Measurements from ENCODE around the gene EXOSC9. TPM values are rescaled to one million over a fixed set of nuclear protein-coding genes. Genes with fewer than 3 reads are reported as not detected.

The EXOSC9 gene
- total and polyA plus RNA-seq, 2 of the 8 experiments (the other 6 are each of a cell fraction or from before 2014, with no cell fraction given) = 33.2 to 54.9 TPM

DNA sequence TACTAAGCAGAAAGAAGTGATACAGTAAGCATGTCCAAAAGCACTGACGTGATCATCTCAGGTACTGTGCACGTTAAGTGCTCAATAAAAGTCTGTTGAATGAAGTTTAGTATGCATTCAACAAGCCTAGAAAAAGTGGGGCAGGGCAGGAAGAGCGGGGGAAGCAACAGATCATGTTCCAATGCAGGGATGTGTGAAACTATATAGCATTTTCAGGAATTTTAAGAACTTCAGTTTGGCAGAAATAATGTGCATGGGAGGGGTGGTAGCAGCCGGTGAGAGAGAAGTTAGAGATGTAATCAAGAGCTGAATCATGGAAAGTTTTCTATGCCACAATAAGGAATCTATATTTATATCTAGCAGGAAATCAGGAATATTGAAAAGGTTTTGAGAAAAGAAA, 41.7 kb downstream of the EXOSC9 start:
- H3K23ac ChIP-seq (ENCODE audit: insufficient read length) = no peak overlapping the region
- no peak overlapping the region for H3K4me3 ChIP-seq (ENCODE audit: extremely low read depth in 1 of 4, insufficient read depth in 2 of 4, low read depth in 3 of 4, low read length in 4 of 4)
- DNase-seq (ENCODE audit: low read depth in 1 of 2, low spot score in 2 of 2) (no peak), FAIRE-seq (no peak)
- H3K9ac ChIP-seq (replicated peaks in 1 of 4; ENCODE audit: extremely low read depth in 1 of 4, low read depth in 3 of 4, low read length in 3 of 4) = no peak overlapping the region
- H3K23me2 ChIP-seq (ENCODE audit: low read depth, low read length) = no peaks in the 10 kb centered on the region; the same call in 1 of the 2 replicates
- H2BK12ac ChIP-seq (ENCODE audit: low read depth, low read length) = no peak overlapping the region
- H3K4me2 ChIP-seq (ENCODE audit: insufficient read depth in 1 of 2, low read depth in 2 of 2, low read length in 2 of 2) = no peak overlapping the region
- no peak overlapping the region for H4K8ac ChIP-seq (ENCODE audit: extremely low read depth, insufficient read depth, low read length)
- no peak overlapping the region for H4K91ac ChIP-seq (replicated peaks; ENCODE audit: insufficient read length, low read length)
- ChIA-PET POLR2A (ENCODE audit: partially characterized antibody) (interaction anchor here (1.2 kb wide), 1 partner anchor 19 kb away, joined by 3 read pairs; the partner anchor contains the start of gene CCNA2), CTCF (ENCODE audit: partially characterized antibody) (no interaction called here)
- H2BK120ac ChIP-seq (replicated peaks; ENCODE audit: low read depth, low read length) = no peak overlapping the region
- peaks cover 0 to 11% (median 2%) of the 10 kb centered on the region in 4 experiments; a peak in 2 of 8 replicates for H3K36me3 ChIP-seq (ENCODE audit: control insufficient read depth in 2 of 4, insufficient read depth in 4 of 4, low read length in 3 of 4)
- no peak overlapping the region for H2BK20ac ChIP-seq (ENCODE audit: low read length)
- no peak overlapping the region for H4K5ac ChIP-seq (ENCODE audit: insufficient read length, low read depth, low read length)
- H4K20me1 ChIP-seq (replicated peaks in 1 of 2; ENCODE audit: control insufficient read depth in 1 of 2, insufficient read depth in 2 of 2, low read length in 2 of 2) = no peaks in the 10 kb centered on the region
- H3K4ac ChIP-seq (replicated peaks; ENCODE audit: insufficient read length, low read depth, low read length) = no peak overlapping the region
- H2BK15ac ChIP-seq (ENCODE audit: low read length) = no peak overlapping the region
- H3K27ac ChIP-seq (ENCODE audit: low read depth, low read length) = no peak overlapping the region
- H3K9me3 ChIP-seq (ENCODE audit: insufficient read depth in 2 of 2, low read depth in 1 of 2, low read length in 1 of 2) = no peaks in the 10 kb centered on the region
- no peak overlapping the region for H2BK5ac ChIP-seq (ENCODE audit: low read depth, low read length)
- no peak overlapping the region for H3K18ac ChIP-seq (ENCODE audit: extremely low read depth, low read length)
- H3K56ac ChIP-seq (replicated peaks; ENCODE audit: insufficient read length, low read depth, low read length) = no peak overlapping the region
- no peak overlapping the region for H2AFZ ChIP-seq (ENCODE audit: low read length)
- H3K27me3 ChIP-seq (replicated peaks in 1 of 4; ENCODE audit: control insufficient read depth in 3 of 4, extremely low read depth in 1 of 4, insufficient read depth in 3 of 4, low read length in 3 of 4) = no peaks in the 10 kb centered on the region
- no peaks in the 10 kb centered on the region for H3K79me2 ChIP-seq (ENCODE audit: control insufficient read depth in 1 of 2, insufficient read depth in 2 of 2, low read length in 2 of 2)
- H2AK5ac ChIP-seq (ENCODE audit: low read depth, low read length) = no peak overlapping the region
- H3K79me1 ChIP-seq (ENCODE audit: low read depth, low read length) = no peaks in the 10 kb centered on the region
- no peaks in the 10 kb centered on the region for H3K4me1 ChIP-seq (replicated peaks in 1 of 4; ENCODE audit: control insufficient read depth in 3 of 4, insufficient read depth in 4 of 4, low read length in 3 of 4)
- 86% methylated on average over 4 of the region's 4 CpGs; no CpG with 5 or more reads in 1 of the 2 experiments for WGBS, 2 experiments (ENCODE audit: extremely low coverage in 1 of 2, insufficient coverage in 1 of 2, insufficient read length in 1 of 2, insufficient replicate concordance in 2 of 2, low coverage in 1 of 2, low lambda C conversion rate in 2 of 2, missing lambda C conversion rate in 1 of 2)
- H3K14ac ChIP-seq (ENCODE audit: insufficient read length) = no peak overlapping the region
- TF ChIP-seq HDAC6 (IDR thresholded peaks at IDR 0.05; ENCODE audit: low read depth, low read length) = no peak

Measured in H1 (cell line).